Sigmoid colon (tissue), 4 donors: ENCODE data around the gene ARHGAP6.

Source experiments
- EP300 ChIP-seq, 4 donors: sonication (generic); formaldehyde crosslinking; IDR thresholded peaks; one replicate each; pipeline ENCODE4 v1.6.1; 2017; ENCODE audit warnings: antibody characterized with exemption in 4 of 4
- POLR2A ChIP-seq, 2 donors: fragments of 450-650 bp; IDR thresholded peaks; one replicate each; pipeline ENCODE4 v1.6.1; 2016; ENCODE audit warnings: antibody characterized with exemption in 2 of 2, mild to moderate bottlenecking in 2 of 2, moderate library complexity in 2 of 2
- POLR2AphosphoS5 ChIP-seq, 4 donors: sonication (generic); formaldehyde crosslinking; IDR thresholded peaks; one replicate each; pipeline ENCODE4 v1.6.1; 2017; ENCODE audit warnings: antibody characterized with exemption in 4 of 4
- TF ChIP-seq, protein P1 (sequence below), 4 experiments: fragments of 450-650 bp in 3 of 4; fragments of 200-600 bp in 1 of 4; IDR thresholded peaks; one replicate each; pipeline ENCODE4 v1.5.1; 2016 to 2019; ENCODE audit warnings: antibody characterized with exemption in 4 of 4, mild to moderate bottlenecking in 3 of 4, moderate library complexity in 2 of 4

- TF ChIP-seq POLR2A (IDR thresholded peaks at IDR 0.05) = no peak
- TF ChIP-seq, protein P1, sequence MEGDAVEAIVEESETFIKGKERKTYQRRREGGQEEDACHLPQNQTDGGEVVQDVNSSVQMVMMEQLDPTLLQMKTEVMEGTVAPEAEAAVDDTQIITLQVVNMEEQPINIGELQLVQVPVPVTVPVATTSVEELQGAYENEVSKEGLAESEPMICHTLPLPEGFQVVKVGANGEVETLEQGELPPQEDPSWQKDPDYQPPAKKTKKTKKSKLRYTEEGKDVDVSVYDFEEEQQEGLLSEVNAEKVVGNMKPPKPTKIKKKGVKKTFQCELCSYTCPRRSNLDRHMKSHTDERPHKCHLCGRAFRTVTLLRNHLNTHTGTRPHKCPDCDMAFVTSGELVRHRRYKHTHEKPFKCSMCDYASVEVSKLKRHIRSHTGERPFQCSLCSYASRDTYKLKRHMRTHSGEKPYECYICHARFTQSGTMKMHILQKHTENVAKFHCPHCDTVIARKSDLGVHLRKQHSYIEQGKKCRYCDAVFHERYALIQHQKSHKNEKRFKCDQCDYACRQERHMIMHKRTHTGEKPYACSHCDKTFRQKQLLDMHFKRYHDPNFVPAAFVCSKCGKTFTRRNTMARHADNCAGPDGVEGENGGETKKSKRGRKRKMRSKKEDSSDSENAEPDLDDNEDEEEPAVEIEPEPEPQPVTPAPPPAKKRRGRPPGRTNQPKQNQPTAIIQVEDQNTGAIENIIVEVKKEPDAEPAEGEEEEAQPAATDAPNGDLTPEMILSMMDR (IDR thresholded peaks at IDR 0.05) = no peak
- no peak for TF ChIP-seq POLR2AphosphoS5 (IDR thresholded peaks at IDR 0.05)
- no peak for TF ChIP-seq EP300 (IDR thresholded peaks at IDR 0.05)
Observed at GRCh38 chrX:11566173-11566572, 99.5 kb downstream of the ARHGAP6 start.
